HepG2 (cell line): Measurements from ENCODE around the gene PLXNC1. TPM values are rescaled to one million over a fixed set of nuclear protein-coding genes. Genes with fewer than 3 reads are reported as not detected.

Source experiments
- ATAC-seq: fragments of 200-7000 bp; cut with Tn5 transposase; 3 replicates; pipeline ENCODE4 v1.9.1; 2020; ENCODE audit warnings: mild to moderate bottlenecking, moderate library complexity
- BruUV-seq: library from RNA; stranded (reverse); fragments of 400-500 nt; replicated peaks from 2 replicates; lab custom pipeline; 2021; lab: Mats Ljungman, UMichigan
- CTCF ChIA-PET: fragments of 300-600 bp; formaldehyde crosslinking; extraction: SDS; loops from one replicate; lab custom pipeline; 2021; ENCODE audit warnings: low total read pairs, inconsistent platforms, low intra/inter-chr PET ratio; lab: Yijun Ruan, JAX
- POLR2A ChIA-PET: fragments of 350-600 bp; sonication (Branson Sonifier 250); formaldehyde crosslinking; loops from one replicate; lab custom pipeline; 2020; ENCODE audit warnings: antibody characterized with exemption, inconsistent platforms; lab: Yijun Ruan, JAX
- DNase-seq: peaks from one replicate; pipeline ENCODE4 v3.0.0-alpha.2; 2015; ENCODE audit warnings: low spot score
- FAIRE-seq: peaks from 3 replicates; lab custom pipeline; 2011; peaks lifted over from hg19 to GRCh38; lab: Jason Lieb, UNC
- H2AFZ ChIP-seq: one replicate; pipeline ENCODE4 v1.6.1; 2011; ENCODE audit warnings: low read length, inconsistent platforms
- H3K27ac ChIP-seq: fragments of 300-600 bp; 3 replicates; pipeline ENCODE4 v1.8.0; 2011; ENCODE audit warnings: mixed run types, mild to moderate bottlenecking, mixed read lengths, low read length, inconsistent platforms; ENCODE audit not compliant: insufficient read depth; ENCODE audit errors: extremely low read length
- H3K27me3 ChIP-seq, 2 experiments: fragments of 200-600 bp in 1 of 2; 2 replicates in 1 of 2; 3 replicates in 1 of 2; pipeline versions ENCODE4 v1.6.0 to v1.8.0; 2011; ENCODE audit warnings: low read length in 2 of 2, mild to moderate bottlenecking in 2 of 2, moderate library complexity in 2 of 2, inconsistent platforms in 1 of 2; ENCODE audit not compliant: insufficient read depth in 2 of 2, control insufficient read depth in 1 of 2
- H3K36me3 ChIP-seq, 2 experiments: fragments of 200-600 bp in 1 of 2; replicated peaks in 1 of 2; 2 replicates in 1 of 2; 3 replicates in 1 of 2; pipeline versions ENCODE4 v1.5.1 to v1.8.0; 2011; ENCODE audit warnings: low read length in 2 of 2, inconsistent platforms in 1 of 2; ENCODE audit not compliant: insufficient read depth in 2 of 2, control insufficient read depth in 1 of 2
- H3K4me1 ChIP-seq: 2 replicates; pipeline ENCODE4 v1.5.1; 2012; ENCODE audit warnings: low read length, inconsistent platforms; ENCODE audit not compliant: insufficient read depth
- H3K4me2 ChIP-seq: 2 replicates; pipeline ENCODE4 v1.6.0; 2011; ENCODE audit warnings: low read depth, low read length, inconsistent platforms
- H3K4me3 ChIP-seq, 3 experiments: fragments of 200-600 bp in 1 of 3; sonication (generic), shearing (Covaris generic) in 1 of 3; replicated peaks in 1 of 3; 2 replicates each; pipeline ENCODE4 v1.5.1; 2011 to 2016; ENCODE audit warnings: low read length in 3 of 3, inconsistent platforms in 2 of 3, low read depth in 2 of 3, mild to moderate bottlenecking in 2 of 3, control low read depth in 1 of 3, mixed read lengths in 1 of 3; ENCODE audit not compliant: insufficient read depth in 1 of 3
- H3K79me2 ChIP-seq: one replicate; pipeline ENCODE4 v1.6.1; 2011; ENCODE audit warnings: low read length, inconsistent platforms; ENCODE audit not compliant: insufficient read depth
- H3K9ac ChIP-seq: 2 replicates; pipeline ENCODE4 v1.6.0; 2011; ENCODE audit warnings: mild to moderate bottlenecking, low read depth, low read length, inconsistent platforms; ENCODE audit not compliant: insufficient read depth
- H3K9me3 ChIP-seq: 2 replicates; pipeline ENCODE4 v1.5.1; 2012; ENCODE audit warnings: mild to moderate bottlenecking, low read length
- H4K20me1 ChIP-seq: 2 replicates; pipeline ENCODE4 v1.6.0; 2011; ENCODE audit warnings: inconsistent platforms, mild to moderate bottlenecking, low read length, moderate library complexity; ENCODE audit not compliant: insufficient read depth
- EED ChIP-seq: sonication (generic); formaldehyde crosslinking; IDR thresholded peaks from 2 replicates; pipeline ENCODE4 v1.5.0; 2020; ENCODE audit warnings: mild to moderate bottlenecking, missing genetic modification reagents
- HMGXB4 ChIP-seq, 2 experiments: sonication (generic) in 1 of 2; formaldehyde crosslinking in 1 of 2; IDR thresholded peaks; 2 replicates each; pipeline versions ENCODE4 v1.4.0 to v1.6.1; 2018 to 2020; ENCODE audit warnings: missing genetic modification reagents in 2 of 2, borderline replicate concordance in 1 of 2, low read depth in 1 of 2, mild to moderate bottlenecking in 1 of 2, missing biosample characterization in 1 of 2
- NR1H2 ChIP-seq: sonication (generic); formaldehyde crosslinking; IDR thresholded peaks from 2 replicates; pipeline ENCODE4 v1.8.1; 2022; ENCODE audit warnings: low read depth, missing genetic modification reagents, borderline replicate concordance
- PAF1 ChIP-seq: IDR thresholded peaks from 2 replicates; pipeline ENCODE4 v1.6.1; 2016; ENCODE audit warnings: missing genetic modification reagents, missing compliant biosample characterization
- TBX3 ChIP-seq: fragments of 450-650 bp; IDR thresholded peaks from 2 replicates; pipeline ENCODE4 v1.6.1; 2017; ENCODE audit warnings: antibody characterized with exemption, mild to moderate bottlenecking, inconsistent platforms, borderline replicate concordance
- ZEB1 ChIP-seq: IDR thresholded peaks from 2 replicates; pipeline ENCODE4 v1.6.1; 2012; ENCODE audit warnings: mild to moderate bottlenecking, low read depth, inconsistent platforms; ENCODE audit not compliant: insufficient replicate concordance
- ZNF318 ChIP-seq: sonication (generic); formaldehyde crosslinking; IDR thresholded peaks from 2 replicates; pipeline ENCODE4 v1.4.0; 2020; ENCODE audit warnings: mild to moderate bottlenecking, missing genetic modification reagents
- ZNF672 ChIP-seq: sonication (generic); formaldehyde crosslinking; IDR thresholded peaks from 2 replicates; pipeline ENCODE4 v1.8.1; 2022; ENCODE audit warnings: missing genetic modification reagents
- ZNF891 ChIP-seq: sonication (generic); formaldehyde crosslinking; IDR thresholded peaks from 2 replicates; pipeline ENCODE4 v1.5.0; 2020; ENCODE audit warnings: mild to moderate bottlenecking, missing genetic modification reagents
- WGBS: methylation state at CpG from one replicate; pipeline ENCODE4 v1.1.6; 2017; ENCODE audit warnings: low lambda C conversion rate; 5-methylcytosine and 5-hydroxymethylcytosine counted together
- in situ Hi-C: cut with HindIII; loops from 2 replicates; pipeline ENCODE4 v1.10.0; 2017; ENCODE audit warnings: low pct_unique_long_range_greater_than_20kb; ENCODE audit not compliant: extremely low pct_ligation_motif_present
- intact Hi-C: fragments of 100-400 bp; cut with micrococcal nuclease; formaldehyde crosslinking; loops from one replicate; pipeline ENCODE4 v1.10.0; 2022; ENCODE audit not compliant: unreplicated experiment
- polyA plus RNA-seq, 8 experiments: library from polyadenylated mRNA; depleted of rRNA in 3 of 8; stranded (reverse) in 7 of 8; unstranded in 1 of 8; fragments of >200 nt; fragmentation: Illumina TruSeq in 4 of 8; extraction: Trizol in 4 of 8; gene quantifications; 2 replicates each; pipeline versions ENCODE4 v1.2.1 to v1.2.3, GENCODE V29; 2011 to 2016; ENCODE audit warnings: low read depth in 4 of 8, missing spikeins in 1 of 8, mixed read lengths in 1 of 8; ENCODE audit not compliant: insufficient read depth in 1 of 8
- total RNA-seq, 5 experiments: library from RNA; depleted of rRNA; stranded (reverse); fragments of >200 nt; fragmentation: Illumina TruSeq; extraction: Trizol; gene quantifications; 2 replicates each; pipeline ENCODE4 v1.2.3, GENCODE V29; 2016; ENCODE audit warnings: low read depth in 1 of 5

Gene PLXNC1
- total and polyA plus RNA-seq, 2 of the 13 experiments (the other 11 are each of a cell fraction or from before 2014, with no cell fraction given) = 6.6 to 11.2 TPM

GRCh38 chr12:94297096-94297699, 148.8 kb downstream of the PLXNC1 start:
- H3K27ac ChIP-seq = no peak overlapping the region
- intact Hi-C loops = no loop called here
- CTCF ChIA-PET = no interaction called here
- TF ChIP-seq PAF1 (CRISPR knock-in tag) (no peak), NR1H2 (CRISPR knock-in tag) (no peak), TBX3 (no peak), ZEB1 (no peak), EED (CRISPR knock-in tag) (no peak), ZNF891 (CRISPR knock-in tag) (no peak), ZNF318 (CRISPR knock-in tag) (no peak), HMGXB4 (CRISPR knock-in tag; IDR thresholded peaks at IDR 0.05; ENCODE audit: borderline replicate concordance in 1 of 2, low read depth in 1 of 2) (no peak), ZNF672 (no peak)

More at GRCh38 chr12:94297096-94297699, 148.8 kb downstream of the PLXNC1 start:
- no peaks in the 10 kb centered on the region for H3K9me3 ChIP-seq
- H3K36me3 ChIP-seq = peaks cover 14 to 19% of the 10 kb centered on the region in 2 experiments
- no peaks in the 10 kb centered on the region for H4K20me1 ChIP-seq
- H3K27me3 ChIP-seq = no peaks in the 10 kb centered on the region
- ATAC-seq (no peak), FAIRE-seq (no peak), DNase-seq (no peak)
- in situ Hi-C loops = no loop called here
- H3K79me2 ChIP-seq = no peaks in the 10 kb centered on the region
- POLR2A ChIA-PET = no interaction called here
- peaks cover 22% of the 10 kb centered on the region for H3K4me1 ChIP-seq
- no peak overlapping the region for H3K4me3 ChIP-seq
- WGBS = 95% methylated on average over 6 of the region's 6 CpGs
- BruUV-seq = no TSS peak
- no peak overlapping the region for H3K4me2 ChIP-seq
- no peak overlapping the region for H3K9ac ChIP-seq
- H2AFZ ChIP-seq = no peak overlapping the region
